Epithelial cell of proximal tubule (primary cell): Measurements from ENCODE around the gene OR3A2. TPM values are rescaled to one million over a fixed set of nuclear protein-coding genes. Genes with fewer than 3 reads are reported as not detected.
A peak's percentile ranks its signal among the peaks of the same experiment; 100 is the strongest.
"Not testable (repeated sequence)": the region's sequence is repeated elsewhere in the genome, so short reads cannot be mapped to it uniquely, and the experiment has no call there.

ENCODE experiments used
- DNase-seq: peaks from one replicate; pipeline ENCODE4 v3.0.0-alpha.2; 2011; ENCODE audit warnings: low read depth
- H3K4me3 ChIP-seq: 2 replicates; pipeline ENCODE4 v1.5.1; 2011; ENCODE audit warnings: low read depth, mild to moderate bottlenecking, low read length
- total RNA-seq: library from RNA; depleted of rRNA; stranded (reverse); fragments of >200 nt; gene quantifications from 2 replicates; pipeline ENCODE4 v1.2.3, GENCODE V29; 2015
- TF ChIP-seq, protein P1 (sequence below): conservative IDR thresholded peaks from 2 replicates; pipeline ENCODE4 v1.5.1; 2012; ENCODE audit warnings: low read depth, mild to moderate bottlenecking, low read length

The OR3A2 gene
- total RNA-seq, 1 donor from 2014 or later: 1.6 TPM

DNA sequence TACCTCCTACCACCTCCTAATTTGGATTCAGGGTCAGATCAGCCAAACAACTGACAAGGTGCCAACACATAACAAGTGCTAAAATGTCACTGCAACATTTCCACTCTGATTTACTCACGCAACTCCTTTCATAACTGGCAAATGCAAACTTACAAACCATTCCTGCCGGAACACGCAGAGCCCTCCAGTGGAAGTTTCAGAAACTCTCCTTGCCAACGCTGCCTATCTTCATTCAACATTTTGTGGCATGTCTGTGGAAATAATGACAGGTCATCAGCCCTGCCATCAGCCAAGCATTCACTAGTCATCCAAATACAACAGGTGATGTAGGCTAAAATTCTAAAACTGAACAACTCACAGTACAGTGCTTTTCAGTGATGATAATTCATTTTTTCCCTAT is 50.2 kb downstream of the OR3A2 start:
- no peak overlapping the region for H3K4me3 ChIP-seq
- no peak for DNase-seq
- TF ChIP-seq, protein P1, sequence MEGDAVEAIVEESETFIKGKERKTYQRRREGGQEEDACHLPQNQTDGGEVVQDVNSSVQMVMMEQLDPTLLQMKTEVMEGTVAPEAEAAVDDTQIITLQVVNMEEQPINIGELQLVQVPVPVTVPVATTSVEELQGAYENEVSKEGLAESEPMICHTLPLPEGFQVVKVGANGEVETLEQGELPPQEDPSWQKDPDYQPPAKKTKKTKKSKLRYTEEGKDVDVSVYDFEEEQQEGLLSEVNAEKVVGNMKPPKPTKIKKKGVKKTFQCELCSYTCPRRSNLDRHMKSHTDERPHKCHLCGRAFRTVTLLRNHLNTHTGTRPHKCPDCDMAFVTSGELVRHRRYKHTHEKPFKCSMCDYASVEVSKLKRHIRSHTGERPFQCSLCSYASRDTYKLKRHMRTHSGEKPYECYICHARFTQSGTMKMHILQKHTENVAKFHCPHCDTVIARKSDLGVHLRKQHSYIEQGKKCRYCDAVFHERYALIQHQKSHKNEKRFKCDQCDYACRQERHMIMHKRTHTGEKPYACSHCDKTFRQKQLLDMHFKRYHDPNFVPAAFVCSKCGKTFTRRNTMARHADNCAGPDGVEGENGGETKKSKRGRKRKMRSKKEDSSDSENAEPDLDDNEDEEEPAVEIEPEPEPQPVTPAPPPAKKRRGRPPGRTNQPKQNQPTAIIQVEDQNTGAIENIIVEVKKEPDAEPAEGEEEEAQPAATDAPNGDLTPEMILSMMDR: peak; percentile 40

DNA sequence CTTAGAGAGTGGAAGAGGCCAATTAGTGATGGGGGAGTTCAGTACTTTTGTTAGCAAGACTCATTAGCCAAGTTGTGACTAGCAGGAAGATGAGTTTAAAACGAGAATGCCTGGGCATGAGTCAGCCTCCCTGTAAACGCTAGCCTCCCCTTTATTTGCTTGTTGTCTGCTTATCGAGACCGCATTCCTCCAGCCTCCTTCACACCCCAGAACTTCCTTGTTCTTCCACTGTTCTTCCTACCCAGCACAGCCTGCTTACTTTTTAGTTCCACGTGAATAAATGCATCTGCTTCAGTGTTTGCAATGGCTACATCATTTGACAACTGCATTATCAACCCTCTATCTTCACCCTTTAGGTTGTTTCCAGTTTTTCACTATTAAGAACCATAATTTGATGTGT is 67.8 kb downstream of the OR3A2 start:
- TF ChIP-seq, protein P1: no peak
- DNase-seq: no peak
- no peak overlapping the region for H3K4me3 ChIP-seq

DNA sequence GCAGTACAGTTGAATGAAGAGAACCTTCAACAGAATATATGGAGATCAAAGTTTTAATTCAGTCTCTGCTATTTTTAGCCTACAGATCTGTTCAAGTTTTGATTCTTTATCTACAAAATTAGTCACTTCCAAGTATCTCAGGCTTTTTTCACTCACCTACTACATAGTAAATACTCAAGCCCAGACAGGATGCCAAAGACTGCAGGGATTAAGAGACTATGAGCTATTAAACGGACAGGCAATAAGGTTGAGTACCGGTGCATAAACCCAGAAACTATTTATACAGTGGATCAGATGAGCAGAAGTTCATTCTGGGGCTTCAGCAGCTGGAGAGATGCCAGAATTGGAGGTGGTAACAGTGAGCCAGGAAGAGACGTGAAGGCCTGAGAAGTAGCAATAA is 69.3 kb downstream of the OR3A2 start:
- TF ChIP-seq, protein P1: no peak
- no peak overlapping the region for H3K4me3 ChIP-seq
- no peak for DNase-seq

DNA sequence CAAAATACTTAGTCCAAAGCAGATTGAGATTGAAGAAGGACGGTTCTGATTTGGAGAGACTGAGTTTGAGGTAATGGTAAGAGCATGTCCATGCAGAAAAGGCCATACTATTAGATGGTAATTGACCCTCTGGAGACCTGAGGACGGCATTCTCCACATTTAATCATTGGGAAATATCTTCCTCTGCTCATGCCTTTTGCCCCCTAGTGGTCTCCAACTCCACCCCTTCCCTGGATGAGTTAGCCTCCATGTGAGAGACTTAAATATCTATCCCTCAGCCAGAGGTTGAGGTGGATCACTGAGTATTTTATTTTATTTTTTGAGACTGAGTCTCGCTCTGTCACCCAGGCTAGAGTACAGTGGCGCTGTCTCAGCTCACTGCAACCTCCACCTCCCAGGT is 77.5 kb downstream of the OR3A2 start:
- no peak overlapping the region for H3K4me3 ChIP-seq
- no peak for DNase-seq
- TF ChIP-seq, protein P1: no peak

DNA sequence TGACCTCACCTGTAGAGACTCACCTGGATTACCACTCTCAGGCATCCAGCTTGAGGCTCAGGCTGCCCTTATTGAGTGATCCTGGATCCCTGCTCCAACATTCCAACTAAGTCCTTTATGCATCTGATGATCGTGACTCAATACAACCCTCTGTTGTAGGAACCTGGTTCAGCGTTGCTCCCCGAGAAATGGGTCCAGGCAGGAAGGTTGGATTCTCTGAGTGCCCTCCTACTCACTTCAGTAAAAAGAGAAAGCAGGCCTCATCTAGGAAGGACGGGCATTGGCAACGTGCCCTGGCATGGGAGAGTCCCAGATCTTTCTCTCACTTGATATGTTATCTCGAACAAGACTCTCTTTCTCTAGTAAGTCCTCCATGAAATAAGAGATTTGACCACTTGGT is 87.8 kb downstream of the OR3A2 start, which contains the start of gene OR3A1:
Gene OR3A1 (minus strand): TSS at position 101 of the 400 bp plus-strand sequence. CDS start 5,778 bp downstream, outside the sequence.
- TF ChIP-seq, protein P1: no peak
- no peak for DNase-seq
- no peak within 1 kb of the TSS for H3K4me3 ChIP-seq

DNA sequence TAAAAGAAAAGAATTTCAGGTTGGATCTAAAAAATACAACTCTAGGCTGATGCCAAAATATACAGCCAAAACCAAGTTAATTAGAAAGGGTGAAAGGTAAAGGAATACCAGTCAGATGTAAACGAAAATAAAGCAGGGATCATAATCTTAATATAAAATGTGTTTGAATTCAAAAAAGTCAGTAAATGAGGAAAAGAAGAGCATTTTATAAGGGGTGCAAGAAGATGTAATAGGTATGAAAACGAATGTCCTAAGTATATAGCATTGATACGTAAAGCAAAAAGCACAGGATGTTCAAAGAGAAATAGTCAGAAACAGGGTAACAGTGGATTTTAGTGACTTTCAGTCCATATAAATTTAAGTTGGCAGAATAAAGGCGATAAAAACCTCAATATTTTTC is 90.5 kb downstream of the OR3A2 start:
- TF ChIP-seq, protein P1: no peak
- H3K4me3 ChIP-seq: no peak overlapping the region
- DNase-seq: no peak

DNA sequence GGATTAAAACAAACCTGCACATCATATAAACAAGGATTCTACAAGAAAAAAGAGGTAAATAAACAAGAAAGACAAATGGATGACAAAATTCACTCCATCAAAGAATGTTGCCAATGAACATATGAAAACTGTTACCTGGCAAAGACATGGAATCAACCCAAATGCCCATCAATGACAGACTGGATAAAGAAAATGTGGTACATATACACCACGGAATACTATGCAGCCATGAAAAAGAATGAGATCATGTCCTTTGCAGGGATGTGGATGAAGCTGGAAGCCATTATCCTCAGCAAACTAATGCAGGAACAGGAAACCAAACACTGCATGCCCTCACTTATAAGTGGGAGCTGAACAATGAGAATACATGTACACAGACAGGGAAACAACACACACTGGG is 92.6 kb downstream of the OR3A2 start:
- not testable (repeated sequence) for DNase-seq, H3K4me3 ChIP-seq
